B cell (primary cell): Measurements from ENCODE around the gene P2RX5. TPM values are rescaled to one million over a fixed set of nuclear protein-coding genes. Genes with fewer than 3 reads are reported as not detected.

Experiments used
- ATAC-seq: fragments of 200-7000 bp; cut with Tn5 transposase; one replicate; pipeline ENCODE4 v1.10.0; 2021; ENCODE audit warnings: low read depth, mild to moderate bottlenecking, moderate number of reproducible peaks, moderate library complexity
- CTCF ChIA-PET: fragments of 350-600 bp; sonication (Branson Sonifier 250); formaldehyde crosslinking; loops from one replicate; lab custom pipeline; 2021; ENCODE audit warnings: antibody characterized with exemption, inconsistent platforms; lab: Charles Lee
- POLR2A ChIA-PET: fragments of 350-600 bp; sonication (Branson Sonifier 250); formaldehyde crosslinking; loops from one replicate; lab custom pipeline; 2021; ENCODE audit warnings: antibody characterized with exemption; lab: Charles Lee
- DNase-seq: peaks from one replicate; pipeline ENCODE4 v3.0.0; 2013
- H2AFZ ChIP-seq: 2 replicates; pipeline ENCODE4 v1.6.1; 2012; ENCODE audit warnings: mild to moderate bottlenecking, low read depth, low read length; ENCODE audit not compliant: insufficient read depth, poor library complexity, severe bottlenecking
- H3K27ac ChIP-seq, 2 donors: 1 replicate in 1 of 2; 2 replicates in 1 of 2; pipeline ENCODE4 v1.5.1; 2012 to 2013; ENCODE audit warnings: low read length in 2 of 2, mild to moderate bottlenecking in 2 of 2, moderate library complexity in 1 of 2
- H3K27me3 ChIP-seq, 4 experiments: fragments of 200-600 bp in 1 of 4; sonication (generic) in 1 of 4; replicated peaks in 1 of 4; 1 replicate in 2 of 4; 2 replicates in 2 of 4; pipeline versions ENCODE4 v1.6.1 to v1.7.0; 2013 to 2016; ENCODE audit warnings: low read length in 3 of 4, mild to moderate bottlenecking in 2 of 4, mixed read lengths in 1 of 4, moderate library complexity in 1 of 4; ENCODE audit not compliant: insufficient read depth in 4 of 4, control insufficient read depth in 3 of 4; ENCODE audit errors: control extremely low read depth in 1 of 4
- H3K36me3 ChIP-seq, 2 experiments: replicated peaks in 1 of 2; 1 replicate in 1 of 2; 2 replicates in 1 of 2; pipeline versions ENCODE4 v1.6.1 to v1.7.1; 2013; ENCODE audit warnings: low read length in 1 of 2; ENCODE audit not compliant: insufficient read depth in 2 of 2, control insufficient read depth in 1 of 2; ENCODE audit errors: control extremely low read depth in 1 of 2, extremely low read depth in 1 of 2
- H3K4me1 ChIP-seq, 2 donors: fragments of 200-600 bp in 1 of 2; sonication (generic) in 1 of 2; 1 replicate in 1 of 2; 2 replicates in 1 of 2; pipeline versions ENCODE4 v1.5.1 to v1.6.1; 2013 to 2017; ENCODE audit warnings: low read length in 2 of 2; ENCODE audit not compliant: control insufficient read depth in 2 of 2, insufficient read depth in 2 of 2
- H3K4me2 ChIP-seq: replicated peaks from 2 replicates; pipeline ENCODE3; 2012; ENCODE audit warnings: mild to moderate bottlenecking, low read depth, low read length; ENCODE audit not compliant: poor library complexity, severe bottlenecking
- H3K4me3 ChIP-seq, 5 experiments: fragments of 200-600 bp in 1 of 5; sonication (generic) in 1 of 5; 1 replicate in 3 of 5; 2 replicates in 2 of 5; pipeline versions ENCODE4 v1.5.1 to v1.7.0; 2011 to 2016; ENCODE audit warnings: low read length in 4 of 5, mild to moderate bottlenecking in 4 of 5, low read depth in 2 of 5, control low read depth in 1 of 5, moderate library complexity in 1 of 5; ENCODE audit not compliant: insufficient read depth in 1 of 5; ENCODE audit errors: control extremely low read depth in 1 of 5, extremely low read depth in 1 of 5
- H3K79me2 ChIP-seq: fragments of 200-600 bp; sonication (generic); one replicate; pipeline ENCODE4 v1.6.0; 2016; ENCODE audit warnings: low read length; ENCODE audit not compliant: control insufficient read depth, insufficient read depth
- H3K9ac ChIP-seq: fragments of 200-600 bp; sonication (generic); 2 replicates; pipeline ENCODE4 v1.6.1; 2017; ENCODE audit warnings: mild to moderate bottlenecking, low read length, moderate library complexity
- H3K9me3 ChIP-seq, 3 donors: one replicate each; pipeline versions ENCODE4 v1.6.1 to v1.7.1; 2013; ENCODE audit warnings: low read length in 2 of 3; ENCODE audit not compliant: control insufficient read depth in 2 of 3, insufficient read depth in 1 of 3; ENCODE audit errors: control extremely low read depth in 1 of 3
- H4K20me1 ChIP-seq: 2 replicates; pipeline ENCODE4 v1.6.0; 2012; ENCODE audit warnings: mild to moderate bottlenecking, low read length; ENCODE audit not compliant: insufficient read depth, control insufficient read depth, poor library complexity, severe bottlenecking
- H3K27ac Mint-ChIP-seq: one replicate; pipeline ENCODE4 v1.8.0; 2021; ENCODE audit warnings: mixed read lengths
- H3K27me3 Mint-ChIP-seq: one replicate; pipeline ENCODE4 v1.8.0; 2021; ENCODE audit warnings: mixed read lengths
- H3K4me1 Mint-ChIP-seq: one replicate; pipeline ENCODE4 v1.8.0; 2021; ENCODE audit warnings: mixed read lengths
- H3K4me3 Mint-ChIP-seq: one replicate; pipeline ENCODE4 v1.8.0; 2021; ENCODE audit warnings: mixed read lengths
- H3K9me3 Mint-ChIP-seq: one replicate; pipeline ENCODE4 v1.8.0; 2022; ENCODE audit warnings: mixed read lengths; ENCODE audit not compliant: insufficient read depth
- EZH2 ChIP-seq: IDR thresholded peaks from 2 replicates; pipeline ENCODE4 v1.6.1; 2012; ENCODE audit warnings: borderline replicate concordance, low read depth, mild to moderate bottlenecking, moderate library complexity, low read length; ENCODE audit not compliant: insufficient read depth, poor library complexity, severe bottlenecking
- WGBS: methylation state at CpG from one replicate; pipeline ENCODE4 v1.1.5; 2013; ENCODE audit warnings: missing lambda C conversion rate; ENCODE audit not compliant: insufficient coverage; 5-methylcytosine and 5-hydroxymethylcytosine counted together
- intact Hi-C: fragments of 100-400 bp; cut with micrococcal nuclease; formaldehyde crosslinking; loops from one replicate; pipeline ENCODE4 v1.10.0; 2022
- polyA plus RNA-seq: library from polyadenylated mRNA; depleted of rRNA; stranded (reverse); fragments of >200 nt; gene quantifications from 2 replicates; pipeline ENCODE4 v1.2.3, GENCODE V29; 2012
- total RNA-seq, 2 donors: library from RNA; stranded (reverse); fragments of 120-200 nt in 1 of 2; gene quantifications; 1 replicate in 1 of 2; 2 replicates in 1 of 2; pipeline versions ENCODE4 v1.2.3 to v1.2.4, GENCODE V29; 2013 to 2022
- TF ChIP-seq, protein P1 (sequence below): fragments of 200-600 bp; IDR thresholded peaks from one replicate; pipeline ENCODE4 v1.8.0; 2022; ENCODE audit warnings: antibody characterized with exemption, mild to moderate bottlenecking

P2RX5 gene
- total and polyA plus RNA-seq, 2 donors (not counting 1 experiment from before 2014, with no cell fraction given), result 405 to 745 TPM

DNA sequence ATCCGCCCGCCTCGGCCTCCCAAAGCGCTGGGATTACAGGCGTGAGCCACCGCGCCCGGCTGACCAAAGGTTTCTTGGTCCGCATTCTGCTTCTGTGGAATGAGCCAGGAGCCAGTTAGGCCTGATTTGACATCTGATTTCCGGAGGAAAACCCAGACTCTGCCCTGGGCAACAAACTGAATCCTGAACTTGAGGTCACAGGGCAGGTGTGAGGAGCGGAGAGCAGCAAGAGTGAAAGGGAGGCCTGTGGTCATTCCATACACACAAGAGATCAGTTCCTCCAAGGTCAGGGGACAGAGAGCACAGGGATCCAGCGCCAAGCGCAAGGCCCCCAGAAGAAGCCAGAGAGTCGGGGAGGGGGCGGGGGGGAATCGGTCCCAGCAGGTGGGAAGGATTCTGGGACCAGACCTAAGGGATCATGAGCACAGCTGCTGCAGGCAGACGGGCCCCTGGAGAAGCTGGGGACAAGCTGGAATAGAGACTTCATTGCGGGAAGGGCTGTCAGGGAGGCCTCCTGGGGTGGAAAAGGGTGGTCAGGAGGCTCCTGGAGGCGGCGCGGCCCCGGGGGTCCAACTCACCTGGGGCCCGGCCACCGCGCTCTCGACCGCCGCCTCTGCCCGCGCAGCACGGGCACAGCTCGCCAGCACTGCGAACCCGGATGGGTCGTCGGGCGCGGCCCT lies 60.3 kb downstream of the P2RX5 start:
- TF ChIP-seq, protein P1, sequence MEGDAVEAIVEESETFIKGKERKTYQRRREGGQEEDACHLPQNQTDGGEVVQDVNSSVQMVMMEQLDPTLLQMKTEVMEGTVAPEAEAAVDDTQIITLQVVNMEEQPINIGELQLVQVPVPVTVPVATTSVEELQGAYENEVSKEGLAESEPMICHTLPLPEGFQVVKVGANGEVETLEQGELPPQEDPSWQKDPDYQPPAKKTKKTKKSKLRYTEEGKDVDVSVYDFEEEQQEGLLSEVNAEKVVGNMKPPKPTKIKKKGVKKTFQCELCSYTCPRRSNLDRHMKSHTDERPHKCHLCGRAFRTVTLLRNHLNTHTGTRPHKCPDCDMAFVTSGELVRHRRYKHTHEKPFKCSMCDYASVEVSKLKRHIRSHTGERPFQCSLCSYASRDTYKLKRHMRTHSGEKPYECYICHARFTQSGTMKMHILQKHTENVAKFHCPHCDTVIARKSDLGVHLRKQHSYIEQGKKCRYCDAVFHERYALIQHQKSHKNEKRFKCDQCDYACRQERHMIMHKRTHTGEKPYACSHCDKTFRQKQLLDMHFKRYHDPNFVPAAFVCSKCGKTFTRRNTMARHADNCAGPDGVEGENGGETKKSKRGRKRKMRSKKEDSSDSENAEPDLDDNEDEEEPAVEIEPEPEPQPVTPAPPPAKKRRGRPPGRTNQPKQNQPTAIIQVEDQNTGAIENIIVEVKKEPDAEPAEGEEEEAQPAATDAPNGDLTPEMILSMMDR, result no peak
- no peak for TF ChIP-seq EZH2
- intact Hi-C loops, result loop anchor here (1.0 to 2.0 kb wide), 6 partner anchors 11 to 587 kb away; partner anchors contain the start of genes CYB5D2, EMC6, NCBP3 and TAX1BP3
- Mint-ChIP-seq H3K27ac (peak overlapping the region; percentile 63), H3K4me3 (peak overlapping the region; percentile 99), H3K4me1 (peaks cover 34% of the 10 kb centered on the region), H3K9me3 (no peaks in the 10 kb centered on the region), H3K27me3 (no peaks in the 10 kb centered on the region)
- peaks cover 4 to 15% of the 10 kb centered on the region in 2 donors for H3K4me1 ChIP-seq
- H3K9me3 ChIP-seq, result no peaks in the 10 kb centered on the region
- peak overlapping the region; percentile 83 for H3K9ac ChIP-seq
- peaks cover 45% of the 10 kb centered on the region for H3K79me2 ChIP-seq
- ChIA-PET POLR2A (interaction anchor here (0.6 to 1.4 kb wide), 8 partner anchors 10 to 1579 kb away, joined by 3 to 9 read pairs (median 4); partner anchors contain the start of genes CYB5D2, EMC6, TAX1BP3 and TRPV3), CTCF (interaction anchor here (0.5 to 2.4 kb wide), 16 partner anchors 8 to 787 kb away, joined by 3 to 14 read pairs (median 4); partner anchors contain the start of gene HASPIN)
- no peak overlapping the region for H3K27ac ChIP-seq
- peak overlapping the region; percentile 85 for H2AFZ ChIP-seq
- peaks cover 0 to 6% of the 10 kb centered on the region in 2 experiments for H3K36me3 ChIP-seq
- DNase-seq, result no peak
- 19% methylated on average over 34 of the region's 38 CpGs for WGBS
- ATAC-seq, result no peak
- H3K27me3 ChIP-seq, result no peaks in the 10 kb centered on the region
- peak overlapping the region; percentile 77 for H3K4me2 ChIP-seq
- H4K20me1 ChIP-seq, result peaks cover 4% of the 10 kb centered on the region
- peak overlapping the region; percentile 48 to 80 (median 76) for H3K4me3 ChIP-seq

DNA sequence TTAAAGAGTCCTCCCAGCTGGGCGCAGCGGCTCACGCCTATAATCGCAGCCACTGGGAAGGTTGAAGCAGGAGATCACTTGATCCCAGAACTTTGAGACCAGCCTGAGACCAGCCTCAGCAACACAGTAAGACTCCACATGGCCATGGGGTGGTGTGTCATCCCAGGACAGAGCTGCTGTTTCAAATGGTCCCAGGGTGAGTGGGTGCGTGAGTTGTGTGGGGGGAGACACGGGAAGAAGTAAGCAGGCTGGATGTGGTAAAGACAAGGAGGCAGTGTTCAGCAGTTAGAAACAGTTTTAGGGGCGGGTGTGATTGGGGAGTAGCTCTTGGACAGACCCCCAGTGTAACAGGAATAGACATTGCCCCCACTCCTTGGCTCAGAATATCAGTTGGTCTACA lies 63.7 kb downstream of the P2RX5 start:
- TF ChIP-seq EZH2, result no peak
- TF ChIP-seq, protein P1, result no peak
- Mint-ChIP-seq H3K4me3 (no peak overlapping the region), H3K9me3 (no peaks in the 10 kb centered on the region), H3K4me1 (peaks cover 19% of the 10 kb centered on the region), H3K27me3 (no peaks in the 10 kb centered on the region), H3K27ac (no peak overlapping the region)
- no peak overlapping the region for H2AFZ ChIP-seq
- H4K20me1 ChIP-seq, result peaks cover 4% of the 10 kb centered on the region
- POLR2A ChIA-PET, result interaction anchor here (0.6 kb wide), 2 partner anchors 38 to 42 kb away, joined by 3 to 9 read pairs; no protein-coding TSS in a partner anchor
- peaks cover 0 to 20% of the 10 kb centered on the region in 2 experiments for H3K36me3 ChIP-seq
- no peak overlapping the region for H3K4me3 ChIP-seq
- DNase-seq (no peak), ATAC-seq (no peak)
- H3K9ac ChIP-seq, result no peak overlapping the region
- CTCF ChIA-PET, result interaction anchor here (0.6 kb wide), 1 partner anchor 109 kb away, joined by 3 read pairs; no protein-coding TSS in a partner anchor
- H3K27ac ChIP-seq, result no peak overlapping the region
- H3K4me1 ChIP-seq, result peaks cover 4 to 11% of the 10 kb centered on the region in 2 donors
- no peak overlapping the region for H3K4me2 ChIP-seq
- 98% methylated on average over 7 of the region's 7 CpGs for WGBS
- intact Hi-C loops, result no loop called here
- H3K27me3 ChIP-seq, result no peaks in the 10 kb centered on the region
- H3K79me2 ChIP-seq, result peaks cover 33% of the 10 kb centered on the region
- no peaks in the 10 kb centered on the region for H3K9me3 ChIP-seq
